GM13977 (cell line): ENCODE measurements around the gene SZRD1.
"Not testable (repeated sequence)": the region's sequence is repeated elsewhere in the genome, so short reads cannot be mapped to it uniquely, and the experiment has no call there.

Source experiments
- DNase-seq: peaks from one replicate; pipeline ENCODE4 v3.0.0; 2012; ENCODE audit warnings: low spot score
- in situ Hi-C: fragments of 300-500 bp; cut with MboI; formaldehyde crosslinking; loops from one replicate; pipeline ENCODE4 v1.12.0; 2022; ENCODE audit warnings: low sequenced_read_pairs, low pct_unique_long_range_greater_than_20kb, mixed read lengths, inconsistent platforms; ENCODE audit not compliant: unreplicated experiment
- TF ChIP-seq, protein P1 (sequence below): IDR thresholded peaks from 2 replicates; pipeline ENCODE4 v1.5.1; 2012; ENCODE audit warnings: mild to moderate bottlenecking, control low read depth; ENCODE audit not compliant: insufficient read depth; ENCODE audit errors: extremely low read depth, missing control alignments

The SZRD1 gene

DNA sequence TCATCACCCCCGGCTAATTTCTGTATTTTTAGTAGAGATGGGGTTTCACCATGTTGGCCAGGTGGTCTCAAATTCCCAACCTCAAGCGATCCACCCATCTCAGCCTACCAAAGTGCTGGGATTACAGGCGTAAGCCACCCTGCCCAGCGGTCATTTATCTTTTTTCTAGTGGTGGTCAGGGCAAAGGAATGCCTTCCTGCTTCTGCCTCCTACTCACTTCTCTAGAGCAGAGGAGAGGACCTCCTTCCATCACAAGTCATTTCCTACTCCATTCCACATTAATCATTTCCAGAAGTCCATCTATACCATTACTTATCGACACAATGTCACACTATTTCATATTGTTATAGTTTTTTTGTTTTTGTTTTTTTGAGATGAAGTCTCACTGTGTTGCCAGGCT lies 28.1 kb upstream of the SZRD1 start:
- in situ Hi-C loops: no loop called here
- TF ChIP-seq, protein P1, sequence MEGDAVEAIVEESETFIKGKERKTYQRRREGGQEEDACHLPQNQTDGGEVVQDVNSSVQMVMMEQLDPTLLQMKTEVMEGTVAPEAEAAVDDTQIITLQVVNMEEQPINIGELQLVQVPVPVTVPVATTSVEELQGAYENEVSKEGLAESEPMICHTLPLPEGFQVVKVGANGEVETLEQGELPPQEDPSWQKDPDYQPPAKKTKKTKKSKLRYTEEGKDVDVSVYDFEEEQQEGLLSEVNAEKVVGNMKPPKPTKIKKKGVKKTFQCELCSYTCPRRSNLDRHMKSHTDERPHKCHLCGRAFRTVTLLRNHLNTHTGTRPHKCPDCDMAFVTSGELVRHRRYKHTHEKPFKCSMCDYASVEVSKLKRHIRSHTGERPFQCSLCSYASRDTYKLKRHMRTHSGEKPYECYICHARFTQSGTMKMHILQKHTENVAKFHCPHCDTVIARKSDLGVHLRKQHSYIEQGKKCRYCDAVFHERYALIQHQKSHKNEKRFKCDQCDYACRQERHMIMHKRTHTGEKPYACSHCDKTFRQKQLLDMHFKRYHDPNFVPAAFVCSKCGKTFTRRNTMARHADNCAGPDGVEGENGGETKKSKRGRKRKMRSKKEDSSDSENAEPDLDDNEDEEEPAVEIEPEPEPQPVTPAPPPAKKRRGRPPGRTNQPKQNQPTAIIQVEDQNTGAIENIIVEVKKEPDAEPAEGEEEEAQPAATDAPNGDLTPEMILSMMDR: no peak
- DNase-seq: no peak

DNA sequence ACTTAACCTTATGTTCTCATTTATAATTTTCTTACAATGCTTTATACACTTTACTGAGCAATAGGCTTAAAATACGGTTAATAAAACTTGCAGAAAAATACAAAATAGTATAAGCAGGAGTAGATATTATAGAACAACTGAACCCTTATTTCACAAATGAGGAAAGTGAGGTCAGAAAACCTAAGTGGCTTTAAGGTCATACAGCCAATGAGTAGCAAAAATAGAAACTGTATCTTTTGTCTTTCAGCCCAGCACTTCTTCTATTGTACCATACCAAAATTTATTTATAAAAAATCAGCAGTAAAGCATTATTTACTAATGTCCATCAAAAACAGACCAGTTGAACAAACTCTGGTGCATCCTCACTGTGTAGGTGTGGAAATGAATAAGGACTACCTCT lies 26.4 kb upstream of the SZRD1 start:
- TF ChIP-seq, protein P1: no peak
- in situ Hi-C loops: no loop called here
- DNase-seq: no peak

DNA sequence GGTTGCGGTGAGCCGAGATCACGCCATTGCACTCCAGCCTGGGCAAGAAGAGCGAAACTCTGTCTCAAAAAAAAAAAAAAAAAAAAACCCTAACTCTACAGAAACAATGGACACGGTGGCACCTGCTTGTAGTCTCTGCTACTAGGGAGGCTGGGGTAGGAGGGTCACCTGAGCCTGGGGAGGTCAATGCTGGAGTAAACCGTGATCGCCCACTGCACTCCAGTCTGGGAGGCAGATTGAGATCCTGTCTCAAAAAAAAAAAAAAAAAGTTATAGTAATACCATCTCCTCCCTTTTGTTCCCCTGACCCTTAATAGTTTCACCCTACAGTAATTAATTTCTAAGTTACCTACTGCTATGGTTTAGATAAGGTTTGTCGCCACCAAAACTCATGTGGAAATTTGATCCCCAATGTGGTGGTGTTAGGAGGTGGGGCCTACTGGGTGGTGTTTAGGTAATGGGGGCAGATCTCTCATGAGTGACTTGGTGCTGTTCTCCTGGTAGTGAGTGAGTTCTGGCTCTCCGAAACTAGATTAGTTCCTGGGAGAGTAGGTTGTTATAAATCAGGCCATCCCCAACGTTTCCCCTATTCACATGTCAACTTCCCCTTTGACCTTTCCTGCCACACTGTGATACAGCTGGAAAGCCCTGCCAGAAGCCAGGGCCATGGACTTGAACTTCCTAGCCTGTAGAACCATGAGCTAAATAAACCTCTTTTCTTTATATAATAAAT lies 24.5 kb upstream of the SZRD1 start:
- in situ Hi-C loops: no loop called here
- DNase-seq: no peak
- TF ChIP-seq, protein P1: no peak

DNA sequence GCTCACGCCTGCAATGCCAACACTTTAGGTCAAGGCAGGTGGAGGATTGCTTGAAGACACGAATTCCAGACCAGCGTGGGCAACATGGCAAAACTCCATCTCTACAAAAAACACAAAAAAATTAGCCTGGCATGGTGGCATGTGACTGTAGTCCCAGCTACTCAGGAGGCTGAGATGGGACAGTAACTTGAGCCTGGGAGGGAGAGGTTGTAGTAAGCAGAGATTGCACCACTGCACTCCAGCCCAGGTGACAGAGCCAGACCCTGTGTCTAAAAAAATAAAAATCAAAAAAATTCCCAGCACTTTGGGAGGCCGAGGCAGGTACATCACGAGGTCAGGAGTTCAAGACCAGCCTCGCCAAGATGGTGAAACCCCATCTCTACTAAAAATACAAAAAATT lies 23.8 kb upstream of the SZRD1 start:
- in situ Hi-C loops, DNase-seq: not testable (repeated sequence)

DNA sequence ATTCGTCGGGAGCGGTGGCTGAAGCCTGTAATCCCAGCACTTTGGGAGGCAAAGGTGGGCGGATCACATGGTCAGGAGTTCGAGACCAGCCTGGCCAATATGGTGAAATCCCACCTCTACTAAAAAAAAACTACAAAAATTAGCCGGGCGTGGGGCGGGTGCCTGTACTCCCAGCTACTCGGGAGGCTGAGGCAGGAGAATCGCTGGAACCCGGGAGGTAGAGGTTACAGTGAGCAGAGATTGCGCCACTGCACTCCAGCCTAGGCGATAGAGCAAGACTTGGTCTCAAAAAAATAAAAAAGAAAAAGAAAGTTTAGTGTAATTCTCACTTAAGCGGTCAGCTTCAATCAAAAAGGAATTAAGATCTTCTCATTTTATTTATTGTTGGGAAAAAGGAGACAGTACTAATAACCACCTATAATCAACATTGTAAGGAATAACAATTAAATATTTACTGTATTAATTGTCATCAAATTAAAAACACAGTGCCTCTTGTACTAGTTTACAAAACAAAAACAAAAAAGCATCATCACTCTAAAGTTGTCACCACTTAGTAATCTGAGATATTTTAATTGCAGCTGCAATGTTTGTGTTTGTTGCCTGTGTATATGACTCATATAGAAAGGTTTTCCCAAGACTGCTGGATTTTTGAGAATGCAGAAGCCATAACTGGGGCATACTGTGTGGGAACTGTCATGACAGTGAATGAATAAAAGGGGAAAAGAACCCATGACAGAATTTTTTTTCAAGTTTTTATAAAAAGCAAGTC lies 18.4 kb upstream of the SZRD1 start:
- in situ Hi-C loops: no loop called here
- TF ChIP-seq, protein P1: no peak
- DNase-seq: no peak

DNA sequence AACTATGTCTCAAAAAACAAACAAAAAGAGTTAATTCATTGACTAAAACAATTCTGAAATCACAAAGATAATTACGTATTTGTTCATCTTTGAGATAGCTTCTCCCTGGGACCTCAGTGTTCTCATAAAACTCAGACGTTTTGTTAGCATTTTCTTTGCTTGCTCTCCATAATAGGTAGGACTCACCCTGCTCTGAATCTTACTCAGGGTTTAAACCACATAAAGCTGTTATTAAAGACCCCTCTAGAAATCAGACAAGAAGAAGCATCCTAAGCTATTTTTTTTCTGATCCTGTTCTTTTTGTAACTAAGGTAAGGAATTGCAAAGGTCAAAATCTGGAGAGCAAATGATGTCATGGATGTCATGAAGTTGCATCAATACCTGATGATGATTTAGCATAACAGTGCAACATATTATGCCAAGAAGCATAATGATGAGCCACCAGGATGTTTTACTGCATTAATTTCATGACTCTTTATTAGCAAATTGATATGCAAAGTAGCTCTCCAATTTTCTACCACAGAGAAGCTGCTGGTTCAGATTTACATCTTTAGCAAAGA lies 17.1 kb upstream of the SZRD1 start:
- in situ Hi-C loops: no loop called here
- no peak for DNase-seq
- TF ChIP-seq, protein P1: no peak

DNA sequence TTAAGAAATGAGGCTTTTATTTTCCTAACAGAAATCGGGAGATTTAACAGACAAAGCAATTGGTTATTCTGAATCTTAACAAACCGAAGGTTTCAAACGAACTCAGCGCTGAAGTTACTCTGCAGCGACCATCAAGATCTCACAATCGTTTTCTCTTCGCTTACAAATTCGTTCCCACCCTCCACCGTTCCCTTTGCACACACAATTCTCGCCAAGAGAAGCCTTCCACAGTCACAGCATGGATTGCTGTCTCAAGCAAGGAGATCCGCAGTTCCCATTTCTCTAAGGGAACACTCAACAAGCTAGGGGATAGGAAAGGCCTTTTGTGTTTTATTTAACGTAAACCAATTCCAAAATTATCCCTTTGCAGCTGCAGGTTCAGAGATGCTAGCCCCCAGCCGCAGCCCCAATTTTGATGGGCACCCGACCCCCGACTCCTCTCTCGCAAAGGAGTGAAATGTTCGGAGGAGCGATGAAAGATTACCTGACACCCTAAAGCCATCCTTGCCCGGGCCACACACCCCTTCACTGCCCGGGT lies 15.5 kb upstream of the SZRD1 start:
- no peak for DNase-seq
- TF ChIP-seq, protein P1: no peak
- in situ Hi-C loops: no loop called here
